K562 (cell line): ENCODE data around the gene PAX8. TPM values are rescaled to one million over a fixed set of nuclear protein-coding genes. Genes with fewer than 3 reads are reported as not detected.

Experiments used
- HLTF ChIP-seq: fragments of 450-650 bp; IDR thresholded peaks from 2 replicates; pipeline ENCODE4 v1.6.1; 2016
- KHSRP ChIP-seq: fragments of 450-650 bp; IDR thresholded peaks from 2 replicates; pipeline ENCODE4 v1.6.1; 2017
- NR2F6 ChIP-seq: fragments of 450-650 bp; formaldehyde crosslinking; IDR thresholded peaks from 2 replicates; pipeline ENCODE4 v1.4.0; 2020; ENCODE audit warnings: mild to moderate bottlenecking
- RAD21 ChIP-seq, 2 experiments: fragments of 250-450 bp in 1 of 2; fragments of 450-650 bp in 1 of 2; sonication (Bioruptor Pico) in 1 of 2; formaldehyde crosslinking in 1 of 2; IDR thresholded peaks in 1 of 2; conservative IDR thresholded peaks in 1 of 2; 2 replicates each; pipeline versions ENCODE4 v1.4.0 to v1.8.0; 2020 to 2022; ENCODE audit warnings: mild to moderate bottlenecking in 2 of 2, moderate library complexity in 1 of 2
- RB1 ChIP-seq: fragments of 450-650 bp; IDR thresholded peaks from 2 replicates; pipeline ENCODE4 v1.6.1; 2017; ENCODE audit warnings: low read depth, mild to moderate bottlenecking
- RBM22 ChIP-seq: fragments of 200-400 bp; formaldehyde crosslinking; IDR thresholded peaks from 2 replicates; pipeline ENCODE4 v1.6.1; 2018; ENCODE audit warnings: low read length, low read depth; ENCODE audit not compliant: poor library complexity, severe bottlenecking
- SIN3A ChIP-seq, 2 experiments: fragments of 150-350 bp in 1 of 2; IDR thresholded peaks; 2 replicates each; pipeline ENCODE4 v1.6.1; 2011 to 2016; ENCODE audit warnings: borderline replicate concordance in 2 of 2, low read depth in 2 of 2, low read length in 2 of 2, mild to moderate bottlenecking in 2 of 2, moderate library complexity in 2 of 2; ENCODE audit not compliant: control insufficient read depth in 1 of 2
- SIX5 ChIP-seq, 2 experiments: IDR thresholded peaks; 2 replicates each; pipeline ENCODE4 v1.6.1; 2011; ENCODE audit warnings: low read length in 2 of 2, borderline replicate concordance in 1 of 2, low read depth in 1 of 2, mild to moderate bottlenecking in 1 of 2, moderate library complexity in 1 of 2; ENCODE audit not compliant: insufficient read depth in 1 of 2
- SNIP1 ChIP-seq: fragments of 450-650 bp; IDR thresholded peaks from 2 replicates; pipeline ENCODE4 v1.7.1; 2017; ENCODE audit warnings: low read depth, mild to moderate bottlenecking
- THRA ChIP-seq: fragments of 450-650 bp; IDR thresholded peaks from 2 replicates; pipeline ENCODE4 v1.6.1; 2017; ENCODE audit warnings: mild to moderate bottlenecking, moderate library complexity
- ZNF23 ChIP-seq: fragments of 250-450 bp; sonication (Bioruptor Pico); IDR thresholded peaks from 2 replicates; pipeline ENCODE4 v1.4.0; 2020; ENCODE audit warnings: mild to moderate bottlenecking
- ZNF449 ChIP-seq: fragments of 250-450 bp; sonication (Bioruptor Pico); IDR thresholded peaks from 2 replicates; pipeline ENCODE4 v1.8.0; 2022; ENCODE audit warnings: moderate library complexity, mild to moderate bottlenecking, inconsistent platforms
- ZNF780A ChIP-seq: fragments of 250-450 bp; sonication (Bioruptor Pico); IDR thresholded peaks from 2 replicates; pipeline ENCODE4 v1.5.0; 2021; ENCODE audit warnings: mild to moderate bottlenecking
- polyA plus RNA-seq, 8 experiments: library from polyadenylated mRNA; depleted of rRNA in 4 of 8; stranded (reverse) in 5 of 8; unstranded in 3 of 8; fragments of >200 nt; fragmentation: Nextera tagmentation in 2 of 8; fragmentation: Illumina TruSeq in 1 of 8; extraction: Ambion mirVana in 2 of 8; extraction: Trizol in 1 of 8; gene quantifications; 2 replicates each; pipeline versions ENCODE4 v1.2.1 to v1.2.3, GENCODE V29; 2011 to 2014; ENCODE audit warnings: inconsistent platforms in 1 of 8, missing spikeins in 1 of 8
- total RNA-seq, 7 experiments: library from RNA; depleted of rRNA in 6 of 7; stranded (reverse); fragments of >200 nt in 6 of 7; fragmentation: Illumina TruSeq in 2 of 7; extraction: Trizol in 2 of 7; gene quantifications; 2 replicates each; pipeline versions ENCODE4 v1.2.1 to v1.2.3, GENCODE V29; 2011 to 2021; ENCODE audit warnings: low replicate concordance in 1 of 7
- TF ChIP-seq, protein P1 (sequence below): fragments of 450-650 bp; conservative IDR thresholded peaks from 2 replicates; pipeline ENCODE4 v1.6.1; 2016; ENCODE audit warnings: missing genetic modification characterization, low read depth, mild to moderate bottlenecking, missing compliant biosample characterization, moderate library complexity

Gene PAX8
- total and polyA plus RNA-seq, 9 of the 15 experiments (the other 6 are each of a cell fraction or from before 2014, with no cell fraction given), result 0.13 to 2.1 (median 0.51) TPM

DNA sequence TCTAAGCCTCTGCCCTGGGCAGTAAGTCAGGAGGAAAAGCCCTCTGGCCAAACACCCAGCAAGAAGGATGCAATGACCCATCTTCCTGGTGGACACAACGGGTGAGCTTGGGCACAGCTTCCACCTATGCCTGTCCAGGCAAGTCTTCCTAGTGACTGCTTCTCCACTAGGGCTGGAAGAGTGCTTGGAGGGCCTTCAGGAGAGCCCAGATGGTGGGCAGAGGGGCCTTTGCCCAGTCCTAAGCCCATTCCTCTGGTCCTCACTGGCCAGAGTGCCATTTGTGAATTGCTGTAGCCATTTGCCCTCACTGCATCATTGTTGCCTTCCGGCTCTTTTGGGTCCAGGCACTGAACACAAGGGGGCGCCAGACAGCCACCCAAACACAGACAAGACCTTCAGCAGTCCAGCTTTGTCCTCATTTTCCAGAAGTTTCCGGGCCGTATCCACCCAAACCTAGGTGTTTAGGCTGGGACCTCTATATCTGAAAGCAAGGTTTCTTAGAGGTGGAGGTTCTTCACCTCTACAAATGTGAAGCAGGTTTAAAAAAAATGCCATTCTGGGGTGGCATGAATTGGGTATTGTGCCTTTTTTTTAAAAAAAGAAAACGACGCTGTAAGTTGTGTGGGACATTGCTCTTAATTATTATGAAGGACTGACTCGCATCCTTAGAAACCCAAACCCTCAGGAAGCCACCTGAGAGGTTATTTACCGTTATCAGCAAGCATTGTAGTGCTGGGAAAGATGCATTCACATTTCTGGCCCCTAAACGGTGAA, 29.5 kb downstream of the PAX8 start (continued):
- TF ChIP-seq, protein P1, sequence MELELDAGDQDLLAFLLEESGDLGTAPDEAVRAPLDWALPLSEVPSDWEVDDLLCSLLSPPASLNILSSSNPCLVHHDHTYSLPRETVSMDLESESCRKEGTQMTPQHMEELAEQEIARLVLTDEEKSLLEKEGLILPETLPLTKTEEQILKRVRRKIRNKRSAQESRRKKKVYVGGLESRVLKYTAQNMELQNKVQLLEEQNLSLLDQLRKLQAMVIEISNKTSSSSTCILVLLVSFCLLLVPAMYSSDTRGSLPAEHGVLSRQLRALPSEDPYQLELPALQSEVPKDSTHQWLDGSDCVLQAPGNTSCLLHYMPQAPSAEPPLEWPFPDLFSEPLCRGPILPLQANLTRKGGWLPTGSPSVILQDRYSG, result no peak
- TF ChIP-seq SNIP1, result no peak
- no peak for TF ChIP-seq ZNF780A (CRISPR knock-in tag)
- TF ChIP-seq HLTF, result no peak
- TF ChIP-seq THRA, result no peak
- TF ChIP-seq ZNF23 (CRISPR knock-in tag), result no peak
- TF ChIP-seq RBM22, result no peak
- no peak for TF ChIP-seq SIN3A (IDR thresholded peaks at IDR 0.05; ENCODE audit: borderline replicate concordance in 2 of 2, control insufficient read depth in 1 of 2, low read depth in 2 of 2, low read length in 2 of 2)
- TF ChIP-seq ZNF449 (CRISPR knock-in tag), result no peak
- TF ChIP-seq KHSRP, result no peak
- TF ChIP-seq SIX5 (IDR thresholded peaks at IDR 0.05; ENCODE audit: borderline replicate concordance in 1 of 2, insufficient read depth in 1 of 2, low read depth in 1 of 2, low read length in 2 of 2), result no peak
- TF ChIP-seq RAD21 (CRISPR knock-in tag; conservative IDR thresholded peaks at IDR 0.05 in 1 of 2, IDR thresholded peaks at IDR 0.05 in 1 of 2), result peak; percentile 56 to 83
- TF ChIP-seq RB1, result peak; percentile 61; the same call in 1 of the 2 replicates
- no peak for TF ChIP-seq NR2F6
